HG03095 (cell line): ENCODE results near the gene ECHDC1.
"Not testable (repeated sequence)": the region's sequence is repeated elsewhere in the genome, so short reads cannot be mapped to it uniquely, and the experiment has no call there.

ENCODE experiments used
- ATAC-seq: cut with Tn5 transposase; IDR thresholded peaks from one replicate; pipeline ENCODE4 v1.9.1; 2021; ENCODE audit warnings: moderate library complexity; ENCODE audit not compliant: unreplicated experiment

ECHDC1 gene

GRCh38 chr6:127342946-127343808, at the start of gene ECHDC1:
Gene ECHDC1 (minus strand): TSS chr6:127343609. CDS start chr6:127331028, 12,581 bp downstream.
- ATAC-seq = peak; percentile 71

- ATAC-seq = no peak
Observed at GRCh38 chr6:127392301-127392700, 48.9 kb upstream of the ECHDC1 start.

- no peak for ATAC-seq
Observed at GRCh38 chr6:127391094-127391953, 47.9 kb upstream of the ECHDC1 start.

GRCh38 chr6:127389706-127390105, 46.3 kb upstream of the ECHDC1 start:
- ATAC-seq = no peak

GRCh38 chr6:127385668-127386430, 42.4 kb upstream of the ECHDC1 start:
- no peak for ATAC-seq

- ATAC-seq = not testable (repeated sequence)
Observed at GRCh38 chr6:127384848-127385247, 41.4 kb upstream of the ECHDC1 start.

- ATAC-seq = no peak
Observed at GRCh38 chr6:127383988-127384387, 40.6 kb upstream of the ECHDC1 start.

GRCh38 chr6:127382413-127382812, 39.0 kb upstream of the ECHDC1 start:
- no peak for ATAC-seq

- ATAC-seq = no peak
Observed at GRCh38 chr6:127381384-127381783, 38.0 kb upstream of the ECHDC1 start.

- ATAC-seq = no peak
Observed at GRCh38 chr6:127376685-127377084, 33.3 kb upstream of the ECHDC1 start.

GRCh38 chr6:127367023-127367375, 23.6 kb upstream of the ECHDC1 start:
- no peak for ATAC-seq

- ATAC-seq = no peak
Observed at GRCh38 chr6:127366282-127367022, 23.0 kb upstream of the ECHDC1 start.

- no peak for ATAC-seq
Observed at GRCh38 chr6:127365874-127366273, 22.5 kb upstream of the ECHDC1 start.

GRCh38 chr6:127352524-127352923, 9.1 kb upstream of the ECHDC1 start:
- ATAC-seq = no peak

- no peak for ATAC-seq
Observed at GRCh38 chr6:127349980-127350379, 6.6 kb upstream of the ECHDC1 start.

- ATAC-seq = no peak
Observed at GRCh38 chr6:127348028-127348661, 4.7 kb upstream of the ECHDC1 start.

- no peak for ATAC-seq
Observed at GRCh38 chr6:127347178-127347577, 3.8 kb upstream of the ECHDC1 start.

GRCh38 chr6:127345521-127345920, 2.1 kb upstream of the ECHDC1 start:
- no peak for ATAC-seq

GRCh38 chr6:127343809-127344659, 625 bp upstream of the ECHDC1 start:
- ATAC-seq = no peak
